HEK293 (cell line): ENCODE data around the gene PSPH.

Source experiments
- HOXA7 ChIP-seq: sonication (generic); formaldehyde crosslinking; IDR thresholded peaks from 2 replicates; pipeline ENCODE4 v1.8.1; 2022; ENCODE audit warnings: missing genetic modification reagents, borderline replicate concordance
- MYNN ChIP-seq: fragments of 450-650 bp; formaldehyde crosslinking; IDR thresholded peaks from 2 replicates; pipeline ENCODE4 v1.5.1; 2016; ENCODE audit warnings: missing biosample characterization, missing genetic modification characterization, borderline replicate concordance
- OVOL3 ChIP-seq: fragments of 450-650 bp; formaldehyde crosslinking; IDR thresholded peaks from 2 replicates; pipeline ENCODE4 v1.5.1; 2016; ENCODE audit warnings: missing biosample characterization, missing genetic modification characterization
- PRDM10 ChIP-seq: fragments of 450-650 bp; formaldehyde crosslinking; IDR thresholded peaks from 2 replicates; pipeline ENCODE4 v1.5.1; 2016; ENCODE audit warnings: missing biosample characterization, missing genetic modification characterization
- TCF7L2 ChIP-seq: IDR thresholded peaks from 2 replicates; pipeline ENCODE4 v1.6.1; 2011; ENCODE audit warnings: low read depth, mild to moderate bottlenecking, inconsistent platforms, low read length, moderate library complexity, borderline replicate concordance
- WT1 ChIP-seq: fragments of 450-650 bp; formaldehyde crosslinking; IDR thresholded peaks from 2 replicates; pipeline ENCODE4 v1.5.1; 2016; ENCODE audit warnings: missing biosample characterization, missing genetic modification characterization
- ZNF148 ChIP-seq: fragments of 450-650 bp; formaldehyde crosslinking; IDR thresholded peaks from 2 replicates; pipeline ENCODE4 v1.5.0; 2017; ENCODE audit warnings: missing biosample characterization, missing genetic modification characterization, borderline replicate concordance
- ZNF292 ChIP-seq: fragments of 450-650 bp; formaldehyde crosslinking; IDR thresholded peaks from 2 replicates; pipeline ENCODE4 v1.5.1; 2016; ENCODE audit warnings: low read depth, missing biosample characterization, missing genetic modification characterization, borderline replicate concordance
- ZNF335 ChIP-seq: fragments of 450-650 bp; formaldehyde crosslinking; conservative IDR thresholded peaks from 2 replicates; pipeline ENCODE4 v1.5.1; 2016; ENCODE audit warnings: missing biosample characterization, missing genetic modification characterization
- ZNF416 ChIP-seq: fragments of 450-650 bp; formaldehyde crosslinking; IDR thresholded peaks from 2 replicates; pipeline ENCODE4 v1.5.1; 2016; ENCODE audit warnings: missing biosample characterization, missing genetic modification characterization
- ZNF501 ChIP-seq: fragments of 450-650 bp; formaldehyde crosslinking; IDR thresholded peaks from 2 replicates; pipeline ENCODE4 v1.5.1; 2016; ENCODE audit warnings: missing biosample characterization, missing genetic modification characterization
- ZNF549 ChIP-seq: fragments of 450-650 bp; IDR thresholded peaks from 2 replicates; pipeline ENCODE4 v1.5.1; 2018; ENCODE audit warnings: missing biosample characterization, missing genetic modification characterization, mild to moderate bottlenecking, inconsistent platforms, moderate library complexity
- ZNF610 ChIP-seq: fragments of 450-650 bp; formaldehyde crosslinking; IDR thresholded peaks from 2 replicates; pipeline ENCODE4 v1.5.1; 2016; ENCODE audit warnings: missing biosample characterization, missing genetic modification characterization, borderline replicate concordance
- ZNF623 ChIP-seq: fragments of 450-650 bp; formaldehyde crosslinking; IDR thresholded peaks from 2 replicates; pipeline ENCODE4 v1.5.1; 2016; ENCODE audit warnings: missing biosample characterization, missing genetic modification characterization
- ZNF639 ChIP-seq: fragments of 450-650 bp; formaldehyde crosslinking; IDR thresholded peaks from 2 replicates; pipeline ENCODE4 v1.5.1; 2016; ENCODE audit warnings: missing biosample characterization, missing genetic modification characterization
- ZNF692 ChIP-seq: fragments of 450-650 bp; formaldehyde crosslinking; IDR thresholded peaks from 2 replicates; pipeline ENCODE4 v1.5.1; 2016; ENCODE audit warnings: missing biosample characterization, missing genetic modification characterization
- ZNF701 ChIP-seq: fragments of 450-650 bp; formaldehyde crosslinking; IDR thresholded peaks from 2 replicates; pipeline ENCODE4 v1.5.1; 2016; ENCODE audit warnings: missing biosample characterization, missing genetic modification characterization
- ZNF747 ChIP-seq: fragments of 450-650 bp; formaldehyde crosslinking; IDR thresholded peaks from 2 replicates; pipeline ENCODE4 v1.5.1; 2016; ENCODE audit warnings: missing biosample characterization, missing genetic modification characterization
- ZSCAN4 ChIP-seq: fragments of 450-650 bp; formaldehyde crosslinking; IDR thresholded peaks from 2 replicates; pipeline ENCODE4 v1.5.1; 2017; ENCODE audit warnings: missing biosample characterization, missing genetic modification characterization

The PSPH gene

GRCh38 chr7:55975988-55976633 lies 75.1 kb downstream of the PSPH start (continued):
- no peak for TF ChIP-seq ZNF292 (tag by site-specific recombination)
- no peak for TF ChIP-seq ZNF701 (tag by site-specific recombination)
- 0 out of 2 replicates have a peak, but pooled peaks have one; percentile 24 for TF ChIP-seq ZNF335 (tag by site-specific recombination)
- peak; percentile 52 for TF ChIP-seq PRDM10 (tag by site-specific recombination)
- no peak for TF ChIP-seq ZNF549 (tag by site-specific recombination)
- no peak for TF ChIP-seq ZNF148 (tag by site-specific recombination)
- no peak for TF ChIP-seq ZNF747 (tag by site-specific recombination)
- no peak for TF ChIP-seq TCF7L2
- TF ChIP-seq ZSCAN4 (tag by site-specific recombination) = no peak
- TF ChIP-seq ZNF623 (tag by site-specific recombination) = 0 out of 2 replicates have a peak, but pooled peaks have one; percentile 10
- no peak for TF ChIP-seq HOXA7
- no peak for TF ChIP-seq WT1 (tag by site-specific recombination)
- TF ChIP-seq ZNF692 = peak; percentile 64
- TF ChIP-seq OVOL3 (tag by site-specific recombination) = peak; percentile 91
- no peak for TF ChIP-seq ZNF610 (tag by site-specific recombination)
- no peak for TF ChIP-seq ZNF639 (tag by site-specific recombination)
- no peak for TF ChIP-seq ZNF501 (tag by site-specific recombination)
- no peak for TF ChIP-seq ZNF416
- no peak for TF ChIP-seq MYNN (tag by site-specific recombination)
